Hepatocyte (in vitro differentiated cells): ENCODE data around the gene C1orf198. TPM values are rescaled to one million over a fixed set of nuclear protein-coding genes. Genes with fewer than 3 reads are reported as not detected.
A peak's percentile ranks its signal among the peaks of the same experiment; 100 is the strongest.

Experiments
- DNase-seq: peaks from one replicate; pipeline ENCODE4 v3.0.0-alpha.2; 2016; ENCODE audit warnings: low spot score
- H2AFZ ChIP-seq: fragments of 200-600 bp; sonication (generic); 2 replicates; pipeline ENCODE4 v1.6.0; 2016; ENCODE audit warnings: antibody characterized with exemption, mild to moderate bottlenecking
- H3K27ac ChIP-seq: fragments of 200-600 bp; sonication (generic); 2 replicates; pipeline ENCODE4 v1.5.1; 2016; ENCODE audit warnings: mild to moderate bottlenecking
- H3K27me3 ChIP-seq: fragments of 200-600 bp; sonication (generic); 2 replicates; pipeline ENCODE4 v1.6.1; 2016
- H3K36me3 ChIP-seq: fragments of 200-600 bp; sonication (generic); replicated peaks from 2 replicates; pipeline ENCODE4 v1.5.1; 2016; ENCODE audit warnings: low read depth; ENCODE audit not compliant: insufficient read depth
- H3K4me1 ChIP-seq: fragments of 200-600 bp; sonication (generic); 2 replicates; pipeline ENCODE4 v1.5.1; 2016; ENCODE audit warnings: mild to moderate bottlenecking, moderate library complexity; ENCODE audit not compliant: insufficient read depth
- H3K4me2 ChIP-seq: fragments of 200-600 bp; sonication (generic); 2 replicates; pipeline ENCODE4 v1.6.0; 2016
- H3K4me3 ChIP-seq: fragments of 200-600 bp; sonication (generic); 2 replicates; pipeline ENCODE4 v1.5.1; 2016; ENCODE audit warnings: mild to moderate bottlenecking
- H3K79me2 ChIP-seq: fragments of 200-600 bp; sonication (generic); 2 replicates; pipeline ENCODE4 v1.6.0; 2017; ENCODE audit warnings: mild to moderate bottlenecking
- H3K9me2 ChIP-seq: fragments of 200-600 bp; sonication (generic); replicated peaks from 2 replicates; pipeline ENCODE4 v1.6.0; 2017; ENCODE audit warnings: mild to moderate bottlenecking; ENCODE audit not compliant: insufficient read depth
- H3K9me3 ChIP-seq: fragments of 200-600 bp; sonication (generic); 2 replicates; pipeline ENCODE4 v1.5.1; 2016; ENCODE audit warnings: low read depth, mild to moderate bottlenecking
- H4K20me1 ChIP-seq: fragments of 200-600 bp; sonication (generic); 2 replicates; pipeline ENCODE4 v1.6.0; 2016; ENCODE audit warnings: mild to moderate bottlenecking; ENCODE audit not compliant: insufficient read depth, poor library complexity, severe bottlenecking
- CTCF ChIP-seq: fragments of 200-600 bp; sonication (generic); IDR thresholded peaks from 2 replicates; pipeline ENCODE4 v1.5.1; 2016; ENCODE audit warnings: antibody characterized with exemption, mild to moderate bottlenecking; ENCODE audit not compliant: poor library complexity
- EZH2 ChIP-seq: fragments of 200-600 bp; sonication (generic); IDR thresholded peaks from 2 replicates; pipeline ENCODE4 v1.6.1; 2016; ENCODE audit warnings: antibody characterized with exemption, mild to moderate bottlenecking, borderline replicate concordance
- EZH2phosphoT487 ChIP-seq: fragments of 200-600 bp; sonication (generic); IDR thresholded peaks from one replicate; pipeline ENCODE4 v1.6.1; 2018; ENCODE audit warnings: antibody characterized with exemption, mild to moderate bottlenecking, low read depth, moderate library complexity; ENCODE audit not compliant: unreplicated experiment, severe bottlenecking
- WGBS: methylation state at CpG from one replicate; pipeline ENCODE4 v1.1.6; 2016; ENCODE audit warnings: low lambda C conversion rate; ENCODE audit errors: missing lambda C conversion rate; 5-methylcytosine and 5-hydroxymethylcytosine counted together
- polyA plus RNA-seq: library from polyadenylated mRNA; unstranded; fragments of >200 nt; fragmentation: Nextera tagmentation; extraction: Ambion mirVana; gene quantifications from 2 replicates; pipeline ENCODE4 v1.2.1, GENCODE V29; 2016
- total RNA-seq: library from RNA; depleted of rRNA; stranded (reverse); fragments of >200 nt; gene quantifications from 2 replicates; pipeline ENCODE4 v1.2.3, GENCODE V29; 2014

Gene C1orf198
- total and polyA plus RNA-seq, 2 experiments from 2014 or later, result 41.4 to 56.9 TPM

- no peak overlapping the region for H3K4me2 ChIP-seq
- no peak overlapping the region for H2AFZ ChIP-seq
- no peaks in the 10 kb centered on the region for H3K36me3 ChIP-seq
- no peaks in the 10 kb centered on the region for H3K4me1 ChIP-seq
- no peaks in the 10 kb centered on the region for H3K9me2 ChIP-seq
- no peak for DNase-seq
- no peak overlapping the region for H3K4me3 ChIP-seq
- H3K27me3 ChIP-seq, result no peaks in the 10 kb centered on the region
- peak overlapping the region; percentile 63 for H3K27ac ChIP-seq
- no peaks in the 10 kb centered on the region for H4K20me1 ChIP-seq
- 63% methylated on average over 4 of the region's 4 CpGs for WGBS
- TF ChIP-seq EZH2phosphoT487 (no peak), CTCF (no peak), EZH2 (no peak)
- H3K9me3 ChIP-seq, result peaks cover 12% of the 10 kb centered on the region
- no peaks in the 10 kb centered on the region for H3K79me2 ChIP-seq
These were observed 59.9 kb downstream of the C1orf198 start for GRCh38 chr1:230808281-230808872.

GRCh38 chr1:230807561-230808280 is 60.6 kb downstream of the C1orf198 start:
- Histone ChIP-seq H3K36me3 (no peaks in the 10 kb centered on the region), H3K27ac (peak overlapping the region; percentile 63), H3K4me2 (no peak overlapping the region), H3K9me3 (peaks cover 10% of the 10 kb centered on the region), H3K4me3 (no peak overlapping the region), H4K20me1 (no peaks in the 10 kb centered on the region), H2AFZ (no peak overlapping the region), H3K79me2 (no peaks in the 10 kb centered on the region), H3K9me2 (no peaks in the 10 kb centered on the region), H3K4me1 (no peaks in the 10 kb centered on the region), H3K27me3 (no peaks in the 10 kb centered on the region)
- TF ChIP-seq EZH2phosphoT487 (no peak), CTCF (no peak), EZH2 (no peak)
- DNase-seq, result no peak
- WGBS, result 89% methylated on average over 3 of the region's 3 CpGs

- no peaks in the 10 kb centered on the region for H3K79me2 ChIP-seq
- H3K36me3 ChIP-seq, result no peaks in the 10 kb centered on the region
- no peak overlapping the region for H3K27ac ChIP-seq
- H3K4me3 ChIP-seq, result no peak overlapping the region
- TF ChIP-seq EZH2 (no peak), EZH2phosphoT487 (no peak)
- 95% methylated on average over 5 of the region's 5 CpGs for WGBS
- no peaks in the 10 kb centered on the region for H3K27me3 ChIP-seq
- H3K4me2 ChIP-seq, result no peak overlapping the region
- no peaks in the 10 kb centered on the region for H4K20me1 ChIP-seq
- peaks cover 5% of the 10 kb centered on the region for H3K9me3 ChIP-seq
- no peak for DNase-seq
- H3K4me1 ChIP-seq, result no peaks in the 10 kb centered on the region
- H2AFZ ChIP-seq, result no peak overlapping the region
- no peaks in the 10 kb centered on the region for H3K9me2 ChIP-seq
These were observed 61.3 kb downstream of the C1orf198 start for GRCh38 chr1:230807029-230807428.

GRCh38 chr1:230806552-230806951 is 61.8 kb downstream of the C1orf198 start:
- no peak overlapping the region for H3K4me3 ChIP-seq
- no peak for TF ChIP-seq EZH2phosphoT487
- TF ChIP-seq EZH2, result no peak
- no peak for TF ChIP-seq CTCF
- H3K27ac ChIP-seq, result no peak overlapping the region

More at GRCh38 chr1:230806552-230806951, 61.8 kb downstream of the C1orf198 start:
- Histone ChIP-seq H4K20me1 (no peaks in the 10 kb centered on the region), H3K9me3 (peaks cover under 1% of the 10 kb centered on the region), H3K36me3 (no peaks in the 10 kb centered on the region), H3K4me2 (no peak overlapping the region), H2AFZ (no peak overlapping the region), H3K27me3 (no peaks in the 10 kb centered on the region), H3K9me2 (no peaks in the 10 kb centered on the region), H3K79me2 (no peaks in the 10 kb centered on the region), H3K4me1 (no peaks in the 10 kb centered on the region)
- DNase-seq, result no peak
- 98% methylated on average over 2 of the region's 2 CpGs for WGBS
